A549 (cell line): Measurements from ENCODE around the gene RGS14. TPM values are rescaled to one million over a fixed set of nuclear protein-coding genes. Genes with fewer than 3 reads are reported as not detected.

Experiments
- ATAC-seq, 2 experiments: fragments of 200-7000 bp in 1 of 2; fragments of >200 bp in 1 of 2; cut with Nextera tagmentation in 1 of 2; cut with Tn5 transposase in 1 of 2; 3 replicates each; pipeline versions ENCODE4 v1.8.0 to v1.9.1; 2018 to 2020; ENCODE audit warnings: mild to moderate bottlenecking in 1 of 2, moderate library complexity in 1 of 2
- CTCF ChIA-PET: fragments of 300-600 bp; sonication (Branson Sonifier 250); formaldehyde crosslinking; extraction: SDS; loops from one replicate; lab custom pipeline; 2021; ENCODE audit warnings: antibody characterized with exemption, inconsistent platforms; lab: Yijun Ruan, JAX
- POLR2A ChIA-PET: fragments of 350-600 bp; formaldehyde crosslinking; extraction: SDS; loops from one replicate; lab custom pipeline; 2021; ENCODE audit warnings: antibody characterized with exemption, inconsistent platforms; lab: Yijun Ruan, JAX
- DNase-seq, 2 experiments: peaks; one replicate each; pipeline versions ENCODE4 v3.0.0 to v3.0.0-alpha.2; 2011 to 2016; ENCODE audit warnings: low read depth in 1 of 2, low spot score in 1 of 2
- FAIRE-seq: peaks from 2 replicates; lab custom pipeline; 2011; peaks lifted over from hg19 to GRCh38; lab: Jason Lieb, UNC
- H3K27ac ChIP-seq, 2 experiments: fragments of >200 bp; sonication (Bioruptor Twin); formaldehyde crosslinking; 3 replicates each; pipeline ENCODE4 v1.5.1; 2016 to 2017
- H3K4me1 ChIP-seq: fragments of >200 bp; sonication (Bioruptor Twin); formaldehyde crosslinking; 3 replicates; pipeline ENCODE4 v1.6.1; 2016
- H3K4me2 ChIP-seq: fragments of >200 bp; sonication (Bioruptor Twin); formaldehyde crosslinking; 3 replicates; pipeline ENCODE4 v1.6.1; 2016
- H3K4me3 ChIP-seq: fragments of >200 bp; sonication (Bioruptor Twin); formaldehyde crosslinking; 3 replicates; pipeline ENCODE4 v1.5.1; 2016
- H3K9me3 ChIP-seq: fragments of >200 bp; sonication (Bioruptor Twin); formaldehyde crosslinking; 3 replicates; pipeline ENCODE4 v1.6.1; 2016
- CBX2 ChIP-seq: fragments of 200-600 bp; sonication (generic); IDR thresholded peaks from 2 replicates; pipeline ENCODE4 v1.6.1; 2016; ENCODE audit warnings: low read depth, mild to moderate bottlenecking, borderline replicate concordance
- CEBPB ChIP-seq, 2 experiments: fragments of >200 bp in 1 of 2; sonication (Bioruptor Twin) in 1 of 2; formaldehyde crosslinking in 1 of 2; IDR thresholded peaks; 2 replicates each; pipeline ENCODE4 v1.6.1; 2012 to 2016
- CHD4 ChIP-seq: fragments of 200-600 bp; sonication (generic); IDR thresholded peaks from 2 replicates; pipeline ENCODE4 v1.6.1; 2016; ENCODE audit warnings: antibody characterized with exemption, mild to moderate bottlenecking, borderline replicate concordance
- EHF ChIP-seq: fragments of 250-450 bp; sonication (Bioruptor Pico); IDR thresholded peaks from 2 replicates; pipeline ENCODE4 v1.5.0; 2020; ENCODE audit warnings: mild to moderate bottlenecking
- EP300 ChIP-seq, 2 experiments: fragments of >200 bp; sonication (Bioruptor Twin); formaldehyde crosslinking; IDR thresholded peaks; 2 replicates in 1 of 2; 3 replicates in 1 of 2; pipeline ENCODE4 v1.6.1; 2016 to 2017
- FOXS1 ChIP-seq: fragments of 250-450 bp; sonication (Bioruptor Pico); IDR thresholded peaks from 2 replicates; pipeline ENCODE4 v1.5.0; 2020; ENCODE audit warnings: mild to moderate bottlenecking, moderate library complexity
- GATA3 ChIP-seq: IDR thresholded peaks from 2 replicates; pipeline ENCODE4 v1.6.1; 2012; ENCODE audit warnings: borderline replicate concordance
- HEYL ChIP-seq: fragments of 250-450 bp; sonication (Bioruptor Pico); IDR thresholded peaks from 2 replicates; pipeline ENCODE4 v1.8.0; 2021; ENCODE audit warnings: mild to moderate bottlenecking, moderate library complexity
- HOXB13 ChIP-seq: fragments of 250-450 bp; sonication (Bioruptor Pico); IDR thresholded peaks from 2 replicates; pipeline ENCODE4 v1.5.0; 2020; ENCODE audit warnings: low read depth, mild to moderate bottlenecking, moderate library complexity
- HOXB5 ChIP-seq: fragments of 250-450 bp; sonication (Bioruptor Pico); IDR thresholded peaks from 2 replicates; pipeline ENCODE4 v1.5.0; 2020; ENCODE audit warnings: mild to moderate bottlenecking, moderate library complexity
- JUNB ChIP-seq: fragments of >200 bp; sonication (Bioruptor Twin); formaldehyde crosslinking; IDR thresholded peaks from 2 replicates; pipeline ENCODE4 v1.6.1; 2016
- KDM5A ChIP-seq: fragments of 200-600 bp; sonication (generic); IDR thresholded peaks from 2 replicates; pipeline ENCODE4 v1.6.1; 2016; ENCODE audit warnings: antibody characterized with exemption, mild to moderate bottlenecking
- MAFK ChIP-seq: fragments of 450-650 bp; IDR thresholded peaks from 2 replicates; pipeline ENCODE4 v1.6.1; 2014; ENCODE audit not compliant: partially characterized antibody
- MYC ChIP-seq: IDR thresholded peaks from 2 replicates; pipeline ENCODE4 v1.6.1; 2012; ENCODE audit warnings: mild to moderate bottlenecking, inconsistent platforms, low read length, improper control_type of control experiment, borderline replicate concordance
- NFE2L2 ChIP-seq: fragments of 150-350 bp; conservative IDR thresholded peaks from 2 replicates; pipeline ENCODE4 v1.6.1; 2014; ENCODE audit warnings: low read length
- NPAS2 ChIP-seq: fragments of 250-450 bp; sonication (Bioruptor Pico); IDR thresholded peaks from 2 replicates; pipeline ENCODE4 v1.8.0; 2022; ENCODE audit warnings: mild to moderate bottlenecking, moderate library complexity, borderline replicate concordance
- NR3C1 ChIP-seq: fragments of >200 bp; sonication (Bioruptor Twin); formaldehyde crosslinking; IDR thresholded peaks from 3 replicates; pipeline ENCODE4 v1.6.1; 2017
- POLR2A ChIP-seq: IDR thresholded peaks from 2 replicates; pipeline ENCODE4 v1.6.1; 2012; ENCODE audit warnings: mild to moderate bottlenecking, low read length
- POLR2AphosphoS2 ChIP-seq: conservative IDR thresholded peaks from 2 replicates; pipeline ENCODE4 v1.6.1; 2012; ENCODE audit warnings: low read length, improper control_type of control experiment, inconsistent platforms
- RCOR1 ChIP-seq: fragments of 150-350 bp; IDR thresholded peaks from 2 replicates; pipeline ENCODE4 v1.6.1; 2014; ENCODE audit warnings: antibody characterized with exemption, low read length, low read depth
- RFX5 ChIP-seq: fragments of 450-650 bp; IDR thresholded peaks from 2 replicates; pipeline ENCODE4 v1.7.1; 2014; ENCODE audit warnings: antibody characterized with exemption, mild to moderate bottlenecking, moderate library complexity
- SREBF2 ChIP-seq: fragments of 450-650 bp; IDR thresholded peaks from 2 replicates; pipeline ENCODE4 v1.6.1; 2014; ENCODE audit warnings: mild to moderate bottlenecking, moderate library complexity
- TP53 ChIP-seq: fragments of 250-450 bp; sonication (Bioruptor Pico); IDR thresholded peaks from 2 replicates; pipeline ENCODE4 v1.5.0; 2021; ENCODE audit warnings: mild to moderate bottlenecking, moderate library complexity
- ZC3H11A ChIP-seq: fragments of 450-650 bp; IDR thresholded peaks from 2 replicates; pipeline ENCODE4 v1.6.1; 2014; ENCODE audit warnings: antibody characterized with exemption, mild to moderate bottlenecking
- ZSCAN20 ChIP-seq: fragments of 250-450 bp; sonication (Bioruptor Pico); IDR thresholded peaks from 2 replicates; pipeline ENCODE4 v1.8.0; 2022; ENCODE audit warnings: mild to moderate bottlenecking, moderate library complexity
- WGBS: methylation state at CpG from one replicate; pipeline ENCODE4 v1.1.6; 2017; ENCODE audit errors: missing lambda C conversion rate; 5-methylcytosine and 5-hydroxymethylcytosine counted together
- polyA plus RNA-seq, 4 experiments: library from polyadenylated mRNA; depleted of rRNA in 3 of 4; stranded (reverse); fragments of >200 nt; fragmentation: RNase III in 1 of 4; extraction: RNeasy Plus Mini Kit Qiagen cat#74134 plus additional on column Dnase treatment in 1 of 4; gene quantifications; 2 replicates in 3 of 4; 3 replicates in 1 of 4; pipeline ENCODE4 v1.2.3, GENCODE V29; 2011 to 2017
- TF ChIP-seq, protein P1 (sequence below): IDR thresholded peaks from 2 replicates; pipeline ENCODE4 v1.6.1; 2012; ENCODE audit warnings: low read depth, borderline replicate concordance
- TF ChIP-seq, protein P2 (sequence below): fragments of >200 bp; sonication (Bioruptor Twin); formaldehyde crosslinking; IDR thresholded peaks from 2 replicates; pipeline ENCODE4 v1.6.1; 2016
- TF ChIP-seq, protein P3 (sequence below): fragments of 250-450 bp; sonication (Bioruptor Pico); IDR thresholded peaks from 2 replicates; pipeline ENCODE4 v1.5.0; 2021; ENCODE audit warnings: mild to moderate bottlenecking, moderate library complexity, borderline replicate concordance

Gene RGS14
- polyA plus RNA-seq, 2 of the 4 experiments (the other 2 are of a cell fraction): 3.9 to 8.4 TPM

DNA sequence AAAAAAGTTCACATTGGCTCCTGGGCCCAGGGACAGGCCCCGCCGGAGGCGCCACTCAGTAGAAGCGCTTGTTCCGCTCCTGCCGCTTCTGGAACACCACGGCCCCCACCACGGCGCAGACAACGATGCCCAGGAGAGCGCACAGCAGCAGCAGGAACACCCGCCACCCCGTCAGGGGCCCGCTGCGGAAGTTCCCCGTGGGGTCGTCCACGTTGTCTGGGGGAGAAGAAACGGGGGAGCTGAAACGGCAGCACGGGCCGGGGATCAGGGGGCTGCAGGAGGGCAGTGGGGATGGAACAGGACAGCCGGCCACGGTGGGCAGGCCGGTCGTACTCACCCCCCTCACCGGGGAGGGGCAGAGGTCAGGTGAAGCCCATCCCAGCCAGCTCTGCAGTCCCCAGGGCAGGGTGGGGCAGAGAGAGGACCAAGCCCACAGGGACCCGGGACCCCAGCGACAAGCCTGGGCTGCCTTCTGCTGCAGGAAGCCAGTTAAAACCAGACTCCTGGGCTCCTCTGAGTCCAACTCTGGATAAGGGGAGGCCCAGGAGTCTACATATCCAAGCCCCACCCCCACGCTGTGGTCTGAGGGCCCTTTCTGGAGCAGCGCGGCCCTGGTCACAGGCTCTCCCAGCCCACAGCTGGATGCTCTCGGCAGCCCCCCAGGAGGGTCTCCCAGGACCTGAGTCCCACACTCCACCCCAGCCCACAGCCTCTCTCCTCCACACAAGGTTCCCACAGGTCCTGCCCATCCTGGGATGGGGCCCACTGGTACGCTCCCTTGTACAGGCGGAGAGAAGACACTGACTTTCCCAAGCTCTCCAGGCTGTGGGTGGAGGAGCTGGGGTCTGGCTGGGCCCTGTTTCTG, 25.5 kb upstream of the RGS14 start:
- ATAC-seq (no peak), DNase-seq (no peak), FAIRE-seq (no peak)
- Histone ChIP-seq H3K9me3 (no peaks in the 10 kb centered on the region), H3K4me1 (peaks cover 19% of the 10 kb centered on the region), H3K4me3 (no peak overlapping the region), H3K4me2 (no peak overlapping the region), H3K27ac (no peak overlapping the region)
- TF ChIP-seq, protein P1, sequence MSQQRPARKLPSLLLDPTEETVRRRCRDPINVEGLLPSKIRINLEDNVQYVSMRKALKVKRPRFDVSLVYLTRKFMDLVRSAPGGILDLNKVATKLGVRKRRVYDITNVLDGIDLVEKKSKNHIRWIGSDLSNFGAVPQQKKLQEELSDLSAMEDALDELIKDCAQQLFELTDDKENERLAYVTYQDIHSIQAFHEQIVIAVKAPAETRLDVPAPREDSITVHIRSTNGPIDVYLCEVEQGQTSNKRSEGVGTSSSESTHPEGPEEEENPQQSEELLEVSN: no peak
- no peak for TF ChIP-seq HOXB5 (CRISPR knock-in tag)
- TF ChIP-seq TP53: no peak
- no peak for TF ChIP-seq HEYL (CRISPR knock-in tag)
- no peak for TF ChIP-seq POLR2A
- TF ChIP-seq FOXS1: no peak
- TF ChIP-seq RCOR1: no peak
- no peak for TF ChIP-seq KDM5A
- no peak for TF ChIP-seq NR3C1
- TF ChIP-seq EP300 (IDR thresholded peaks at IDR 0.05): no peak
- ChIA-PET CTCF (interaction anchor here (1.2 to 7.9 kb wide), 6 partner anchors 14 to 117 kb away, joined by 4 to 111 read pairs (median 4); partner anchors contain the start of gene LMAN2), POLR2A (no interaction called here)
- WGBS: 97% methylated on average over 26 of the region's 35 CpGs

DNA sequence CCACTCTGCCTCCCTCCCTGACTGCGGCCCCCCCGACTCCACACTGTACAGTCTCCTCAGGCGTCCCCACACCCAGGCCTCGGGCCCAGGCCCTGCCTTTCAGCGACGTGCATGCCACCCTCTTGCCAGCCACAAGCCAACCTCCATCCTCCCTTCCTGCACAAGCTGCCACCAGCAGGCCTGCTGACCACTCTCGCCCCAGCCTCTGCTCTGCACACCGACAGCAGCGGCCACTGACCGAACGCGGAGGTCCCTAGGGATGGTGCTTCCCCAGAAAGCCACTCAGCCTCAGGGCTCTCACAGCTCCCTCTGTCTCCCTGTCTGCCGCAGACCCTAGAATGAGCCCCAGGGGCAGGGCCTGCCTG, 24.8 kb upstream of the RGS14 start:
- ChIA-PET POLR2A (no interaction called here), CTCF (interaction anchor here (0.9 to 7.9 kb wide), 7 partner anchors 14 to 221 kb away, joined by 3 to 111 read pairs (median 4); partner anchors contain the start of gene LMAN2)
- DNase-seq (no peak), ATAC-seq (no peak), FAIRE-seq (no peak)
- H3K27ac ChIP-seq: no peak overlapping the region
- H3K4me2 ChIP-seq: no peak overlapping the region
- H3K4me3 ChIP-seq: no peak overlapping the region
- TF ChIP-seq POLR2A (no peak), MAFK (no peak), NPAS2 (CRISPR knock-in tag) (no peak), RCOR1 (no peak), SREBF2 (no peak), FOXS1 (no peak), CHD4 (no peak), CEBPB (IDR thresholded peaks at IDR 0.05) (no peak), RFX5 (no peak), HOXB5 (CRISPR knock-in tag) (no peak), NFE2L2 (no peak), POLR2AphosphoS2 (no peak), EHF (no peak), CBX2 (no peak), JUNB (no peak), EP300 (IDR thresholded peaks at IDR 0.05) (no peak), GATA3 (no peak)
- TF ChIP-seq, protein P2, sequence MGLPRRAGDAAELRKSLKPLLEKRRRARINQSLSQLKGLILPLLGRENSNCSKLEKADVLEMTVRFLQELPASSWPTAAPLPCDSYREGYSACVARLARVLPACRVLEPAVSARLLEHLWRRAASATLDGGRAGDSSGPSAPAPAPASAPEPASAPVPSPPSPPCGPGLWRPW: no peak
- H3K4me1 ChIP-seq: peaks cover 13% of the 10 kb centered on the region
- no peaks in the 10 kb centered on the region for H3K9me3 ChIP-seq
- WGBS: 97% methylated on average over 12 of the region's 13 CpGs

DNA sequence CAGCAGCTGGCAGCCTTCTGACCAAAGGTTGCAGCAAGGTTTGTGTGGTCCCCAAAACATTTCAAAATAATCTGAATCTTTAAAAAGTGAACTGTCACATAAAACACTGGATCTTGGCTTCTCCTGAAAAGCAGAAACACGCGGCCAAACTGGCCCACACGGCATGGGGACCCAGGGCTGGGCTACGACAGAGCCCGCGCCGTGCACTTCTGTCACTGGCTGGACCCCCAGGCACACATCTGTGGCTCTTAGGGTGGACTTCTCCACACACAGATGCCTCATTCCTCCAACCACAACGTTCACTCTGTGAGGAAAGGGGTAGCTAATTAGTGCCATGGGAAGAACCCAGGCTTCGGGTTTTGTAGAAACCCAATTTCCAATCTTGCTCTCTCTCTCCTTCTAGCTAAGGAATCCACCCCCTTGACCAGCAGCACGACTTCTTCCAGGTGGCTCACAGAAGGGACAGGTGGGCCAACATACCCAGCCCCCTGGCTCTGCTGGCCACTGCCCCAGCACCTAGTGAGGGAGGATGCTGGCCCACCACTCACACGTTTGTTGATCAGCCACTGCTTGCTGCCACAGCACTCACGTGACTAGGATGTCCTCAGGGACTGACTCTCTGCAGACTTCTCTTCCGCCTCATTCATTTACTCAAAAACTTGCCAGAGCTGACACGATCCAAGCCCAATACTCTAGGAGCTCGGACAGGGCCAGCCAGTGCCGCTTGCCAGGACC, 24.1 kb upstream of the RGS14 start:
- FAIRE-seq: no peak
- Histone ChIP-seq H3K4me2 (no peak overlapping the region), H3K4me3 (no peak overlapping the region), H3K9me3 (no peaks in the 10 kb centered on the region), H3K4me1 (peaks cover 5% of the 10 kb centered on the region), H3K27ac (no peak overlapping the region)
- DNase-seq: no peak
- ChIA-PET POLR2A (no interaction called here), CTCF (interaction anchor here (0.6 to 7.9 kb wide), 9 partner anchors 14 to 221 kb away, joined by 3 to 111 read pairs (median 3); partner anchors contain the start of gene LMAN2)
- 90% methylated on average over 15 of the region's 16 CpGs for WGBS
- ATAC-seq: no peak
- TF ChIP-seq HOXB13 (CRISPR knock-in tag) (no peak), RFX5 (no peak), SREBF2 (no peak), MYC (no peak), ZC3H11A (no peak), NPAS2 (CRISPR knock-in tag) (no peak), POLR2A (no peak), POLR2AphosphoS2 (no peak), NFE2L2 (no peak), ZSCAN20 (CRISPR knock-in tag) (no peak), JUNB (no peak), KDM5A (no peak)
- TF ChIP-seq, protein P3, sequence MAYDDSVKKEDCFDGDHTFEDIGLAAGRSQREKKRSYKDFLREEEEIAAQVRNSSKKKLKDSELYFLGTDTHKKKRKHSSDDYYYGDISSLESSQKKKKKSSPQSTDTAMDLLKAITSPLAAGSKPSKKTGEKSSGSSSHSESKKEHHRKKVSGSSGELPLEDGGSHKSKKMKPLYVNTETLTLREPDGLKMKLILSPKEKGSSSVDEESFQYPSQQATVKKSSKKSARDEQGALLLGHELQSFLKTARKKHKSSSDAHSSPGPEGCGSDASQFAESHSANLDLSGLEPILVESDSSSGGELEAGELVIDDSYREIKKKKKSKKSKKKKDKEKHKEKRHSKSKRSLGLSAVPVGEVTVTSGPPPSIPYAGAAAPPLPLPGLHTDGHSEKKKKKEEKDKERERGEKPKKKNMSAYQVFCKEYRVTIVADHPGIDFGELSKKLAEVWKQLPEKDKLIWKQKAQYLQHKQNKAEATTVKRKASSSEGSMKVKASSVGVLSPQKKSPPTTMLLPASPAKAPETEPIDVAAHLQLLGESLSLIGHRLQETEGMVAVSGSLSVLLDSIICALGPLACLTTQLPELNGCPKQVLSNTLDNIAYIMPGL: no peak
